ENCODE data around the gene SEL1L3. TPM values are rescaled to one million over a fixed set of nuclear protein-coding genes. Genes with fewer than 3 reads are reported as not detected.
A peak's percentile ranks its signal among the peaks of the same experiment; 100 is the strongest.

Gene SEL1L3
- total and polyA plus RNA-seq, 2 donors (not counting 1 experiment from before 2014, with no cell fraction given): 120 to 280 TPM

DNA sequence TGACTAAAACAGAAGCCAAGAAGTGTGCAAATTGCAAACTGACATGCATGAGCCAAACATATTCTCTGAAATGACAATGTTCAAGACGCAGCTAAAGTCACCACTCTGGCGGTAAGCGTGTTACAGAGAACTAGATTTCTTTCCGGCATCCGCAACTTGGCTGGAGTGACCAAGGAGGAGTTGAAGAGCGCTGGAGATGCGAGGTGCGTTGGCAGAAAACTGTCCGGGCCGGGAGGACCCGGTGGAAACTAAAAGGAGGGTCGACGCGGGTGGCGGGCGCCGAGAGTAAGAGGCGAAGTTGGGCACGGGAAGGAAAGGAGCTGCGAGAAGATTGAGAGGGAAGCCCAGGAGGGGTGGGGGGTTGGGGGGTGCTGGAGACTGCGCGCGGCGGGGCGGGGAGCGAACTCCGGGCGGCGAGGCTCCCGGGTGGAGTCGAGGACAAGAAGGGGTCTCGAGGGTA lies 807 bp downstream of the SEL1L3 start:
- Histone ChIP-seq H3K79me2 (ENCODE audit: control insufficient read depth, insufficient read depth, low read length) (peaks cover 71% of the 10 kb centered on the region), H3K9ac (ENCODE audit: low read length) (peak overlapping the region; percentile 82), H3K4me2 (replicated peaks; ENCODE audit: low read depth, low read length, poor library complexity, severe bottlenecking) (peak overlapping the region; percentile 78), H3K27ac (ENCODE audit: low read length in 2 of 2) (peak overlapping the region; percentile 86 to 88), H2AFZ (ENCODE audit: insufficient read depth, low read depth, low read length, poor library complexity, severe bottlenecking) (peak overlapping the region; percentile 57), H3K9me3 (ENCODE audit: control extremely low read depth in 1 of 3, control insufficient read depth in 2 of 3, insufficient read depth in 1 of 3, low read length in 2 of 3) (no peaks in the 10 kb centered on the region), H3K4me3 (ENCODE audit: control extremely low read depth in 1 of 5, extremely low read depth in 1 of 5, insufficient read depth in 1 of 5, low read depth in 2 of 5, low read length in 4 of 5) (peak overlapping the region; percentile 55 to 90 (median 82)), H3K27me3 (replicated peaks in 1 of 4; ENCODE audit: control extremely low read depth in 1 of 4, control insufficient read depth in 3 of 4, insufficient read depth in 4 of 4, low read length in 3 of 4) (no peaks in the 10 kb centered on the region), H3K36me3 (replicated peaks in 1 of 2; ENCODE audit: control extremely low read depth in 1 of 2, control insufficient read depth in 1 of 2, extremely low read depth in 1 of 2, insufficient read depth in 2 of 2, low read length in 1 of 2) (peaks cover 0 to 23% of the 10 kb centered on the region in 2 experiments), H3K4me1 (ENCODE audit: control insufficient read depth in 2 of 2, insufficient read depth in 2 of 2, low read length in 2 of 2) (peaks cover 78 to 79% of the 10 kb centered on the region in 2 donors), H4K20me1 (ENCODE audit: control insufficient read depth, insufficient read depth, low read length, poor library complexity, severe bottlenecking) (peaks cover 20% of the 10 kb centered on the region)
- WGBS (ENCODE audit: insufficient coverage): 0% methylated on average over 29 of the region's 32 CpGs
- Mint-ChIP-seq H3K4me3 (peak overlapping the region; percentile 93), H3K27me3 (no peaks in the 10 kb centered on the region), H3K9me3 (ENCODE audit: insufficient read depth) (no peaks in the 10 kb centered on the region), H3K27ac (peak overlapping the region; percentile 95), H3K4me1 (peaks cover 78% of the 10 kb centered on the region)
- CTCF ChIA-PET: interaction anchor here (1.1 to 1.6 kb wide), 4 partner anchors 14 to 52 kb away, joined by 4 to 8 read pairs (median 4); partner anchors contain the start of gene SMIM20
- ATAC-seq (ENCODE audit: low read depth) (no peak), DNase-seq (peak; percentile 57)
- TF ChIP-seq EZH2 (IDR thresholded peaks at IDR 0.05; ENCODE audit: borderline replicate concordance, insufficient read depth, low read depth, low read length, poor library complexity, severe bottlenecking): no peak
- TF ChIP-seq, protein P1, sequence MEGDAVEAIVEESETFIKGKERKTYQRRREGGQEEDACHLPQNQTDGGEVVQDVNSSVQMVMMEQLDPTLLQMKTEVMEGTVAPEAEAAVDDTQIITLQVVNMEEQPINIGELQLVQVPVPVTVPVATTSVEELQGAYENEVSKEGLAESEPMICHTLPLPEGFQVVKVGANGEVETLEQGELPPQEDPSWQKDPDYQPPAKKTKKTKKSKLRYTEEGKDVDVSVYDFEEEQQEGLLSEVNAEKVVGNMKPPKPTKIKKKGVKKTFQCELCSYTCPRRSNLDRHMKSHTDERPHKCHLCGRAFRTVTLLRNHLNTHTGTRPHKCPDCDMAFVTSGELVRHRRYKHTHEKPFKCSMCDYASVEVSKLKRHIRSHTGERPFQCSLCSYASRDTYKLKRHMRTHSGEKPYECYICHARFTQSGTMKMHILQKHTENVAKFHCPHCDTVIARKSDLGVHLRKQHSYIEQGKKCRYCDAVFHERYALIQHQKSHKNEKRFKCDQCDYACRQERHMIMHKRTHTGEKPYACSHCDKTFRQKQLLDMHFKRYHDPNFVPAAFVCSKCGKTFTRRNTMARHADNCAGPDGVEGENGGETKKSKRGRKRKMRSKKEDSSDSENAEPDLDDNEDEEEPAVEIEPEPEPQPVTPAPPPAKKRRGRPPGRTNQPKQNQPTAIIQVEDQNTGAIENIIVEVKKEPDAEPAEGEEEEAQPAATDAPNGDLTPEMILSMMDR (IDR thresholded peaks at IDR 0.05): no peak
- intact Hi-C loops (cut with micrococcal nuclease): loop anchor here (5.0 to 10.0 kb wide), 4 partner anchors 460 to 1130 kb away; partner anchors contain the start of genes RBPJ and TBC1D19
- POLR2A ChIA-PET: interaction anchor here (0.7 to 2.1 kb wide), 6 partner anchors 8 to 512 kb away, joined by 3 to 11 read pairs (median 6); partner anchors contain the start of gene SMIM20
